CD8-positive, alpha-beta memory T cell (primary cell): Measurements from ENCODE around the gene AP1AR. TPM values are rescaled to one million over a fixed set of nuclear protein-coding genes. Genes with fewer than 3 reads are reported as not detected.
"Not testable (repeated sequence)": the region's sequence is repeated elsewhere in the genome, so short reads cannot be mapped to it uniquely, and the experiment has no call there.

Experiments used
- CTCF ChIA-PET: fragments of 350-600 bp; sonication (Branson Sonifier 250); formaldehyde crosslinking; loops from one replicate; lab custom pipeline; 2021; ENCODE audit warnings: antibody characterized with exemption; lab: Charles Lee
- POLR2A ChIA-PET: fragments of 350-600 bp; sonication (Branson Sonifier 250); formaldehyde crosslinking; loops from one replicate; lab custom pipeline; 2021; ENCODE audit warnings: antibody characterized with exemption; lab: Charles Lee
- DNase-seq, 5 donors: peaks; one replicate each; pipeline versions ENCODE4 v3.0.0 to v3.0.0-alpha.2; 2020 to 2022; ENCODE audit warnings: mixed read lengths in 1 of 5
- H3K27ac ChIP-seq: one replicate; pipeline ENCODE4 v1.7.0; 2013; ENCODE audit warnings: low read depth, mild to moderate bottlenecking, low read length, moderate library complexity
- H3K27me3 ChIP-seq: 2 replicates; pipeline ENCODE4 v1.7.0; 2013; ENCODE audit warnings: low read length, mild to moderate bottlenecking; ENCODE audit not compliant: insufficient read depth, poor library complexity, severe bottlenecking
- H3K36me3 ChIP-seq: 2 replicates; pipeline ENCODE4 v1.7.0; 2013; ENCODE audit warnings: mild to moderate bottlenecking, low read length, moderate library complexity; ENCODE audit not compliant: insufficient read depth
- H3K4me1 ChIP-seq: 2 replicates; pipeline ENCODE4 v1.7.0; 2013; ENCODE audit warnings: mild to moderate bottlenecking, low read length, moderate library complexity; ENCODE audit not compliant: insufficient read depth
- H3K4me3 ChIP-seq: 2 replicates; pipeline ENCODE4 v1.7.0; 2013; ENCODE audit warnings: mild to moderate bottlenecking, low read length
- H3K9me3 ChIP-seq: 2 replicates; pipeline ENCODE4 v1.7.0; 2013; ENCODE audit warnings: mild to moderate bottlenecking, low read length
- H3K27ac Mint-ChIP-seq, 8 donors: one replicate each; pipeline ENCODE4 v1.8.0; 2020 to 2021; ENCODE audit warnings: mixed read lengths in 8 of 8, mild to moderate bottlenecking in 6 of 8, inconsistent platforms in 3 of 8, moderate library complexity in 3 of 8
- H3K27me3 Mint-ChIP-seq, 2 donors: one replicate each; pipeline ENCODE4 v1.8.0; 2020 to 2021; ENCODE audit warnings: mixed read lengths in 2 of 2, mild to moderate bottlenecking in 1 of 2, moderate library complexity in 1 of 2
- H3K36me3 Mint-ChIP-seq, 3 donors: one replicate each; pipeline ENCODE4 v1.8.0; 2020 to 2021; ENCODE audit warnings: mixed read lengths in 3 of 3, inconsistent platforms in 1 of 3, mild to moderate bottlenecking in 1 of 3
- H3K4me1 Mint-ChIP-seq, 3 donors: one replicate each; pipeline ENCODE4 v1.8.0; 2020 to 2021; ENCODE audit warnings: mixed read lengths in 3 of 3, inconsistent platforms in 1 of 3, mild to moderate bottlenecking in 1 of 3
- H3K4me3 Mint-ChIP-seq, 7 donors: one replicate each; pipeline ENCODE4 v1.8.0; 2020 to 2021; ENCODE audit warnings: mixed read lengths in 7 of 7, mild to moderate bottlenecking in 6 of 7, moderate library complexity in 4 of 7, inconsistent platforms in 2 of 7
- H3K9me3 Mint-ChIP-seq, 5 donors: one replicate each; pipeline ENCODE4 v1.8.0; 2020 to 2022; ENCODE audit warnings: mixed read lengths in 5 of 5, mild to moderate bottlenecking in 3 of 5, moderate library complexity in 2 of 5, inconsistent platforms in 1 of 5
- polyA plus RNA-seq: library from polyadenylated mRNA; unstranded; fragments of 300-500 nt; fragmentation: Illumina TruSeq; gene quantifications from one replicate; pipeline ENCODE4 v1.2.3, GENCODE V29; 2021
- total RNA-seq, 2 experiments: library from RNA; stranded (reverse); gene quantifications; one replicate each; pipeline ENCODE4 v1.2.3, GENCODE V29; 2021

Gene AP1AR
- total and polyA plus RNA-seq, 3 experiments from 2014 or later, result 23.2 to 27.5 (median 27.1) TPM

- ChIA-PET CTCF (no interaction called here), POLR2A (no interaction called here)
- no peak overlapping the region for H3K4me3 ChIP-seq
- no peaks in the 10 kb centered on the region for H3K27me3 Mint-ChIP-seq
- no peaks in the 10 kb centered on the region for H3K36me3 ChIP-seq
- H3K4me1 Mint-ChIP-seq, result no peaks in the 10 kb centered on the region
- H3K4me1 ChIP-seq, result no peaks in the 10 kb centered on the region
- no peak for DNase-seq
- no peaks in the 10 kb centered on the region for H3K9me3 Mint-ChIP-seq
- no peaks in the 10 kb centered on the region for H3K27me3 ChIP-seq
- no peaks in the 10 kb centered on the region for H3K9me3 ChIP-seq
- no peak overlapping the region for H3K27ac ChIP-seq
- H3K4me3 Mint-ChIP-seq, result no peak overlapping the region
- H3K36me3 Mint-ChIP-seq, result peaks cover 0 to 4% (median 3%) of the 10 kb centered on the region in 3 donors
- peak overlapping the region in 1 of 8 donors; percentile 19 for H3K27ac Mint-ChIP-seq
Measured at GRCh38 chr4:112190684-112191083, 40.9 kb upstream of the AP1AR start.

GRCh38 chr4:112196461-112196860 is 35.1 kb upstream of the AP1AR start:
- CTCF ChIA-PET, result no interaction called here
- H3K27me3 ChIP-seq, result no peaks in the 10 kb centered on the region
- H3K4me1 ChIP-seq, result no peaks in the 10 kb centered on the region
- H3K9me3 ChIP-seq, result no peaks in the 10 kb centered on the region
- H3K27ac ChIP-seq, result no peak overlapping the region
- no peaks in the 10 kb centered on the region for H3K36me3 ChIP-seq
- Mint-ChIP-seq H3K27ac (no peak overlapping the region), H3K4me1 (no peaks in the 10 kb centered on the region), H3K4me3 (no peak overlapping the region), H3K27me3 (no peaks in the 10 kb centered on the region), H3K36me3 (peaks cover 0 to 3% (median 0%) of the 10 kb centered on the region in 3 donors), H3K9me3 (no peaks in the 10 kb centered on the region)
- no peak overlapping the region for H3K4me3 ChIP-seq
- no peak for DNase-seq
- POLR2A ChIA-PET, result no interaction called here

- Histone ChIP-seq H3K27me3 (no peaks in the 10 kb centered on the region), H3K4me3 (no peak overlapping the region), H3K27ac (no peak overlapping the region), H3K36me3 (no peaks in the 10 kb centered on the region), H3K9me3 (no peaks in the 10 kb centered on the region), H3K4me1 (no peaks in the 10 kb centered on the region)
- ChIA-PET CTCF (no interaction called here), POLR2A (no interaction called here)
- no peaks in the 10 kb centered on the region for H3K9me3 Mint-ChIP-seq
- H3K36me3 Mint-ChIP-seq, result peaks cover 0 to 3% (median 0%) of the 10 kb centered on the region in 3 donors
- no peak for DNase-seq
- no peaks in the 10 kb centered on the region for H3K27me3 Mint-ChIP-seq
- no peaks in the 10 kb centered on the region for H3K4me1 Mint-ChIP-seq
- no peak overlapping the region for H3K27ac Mint-ChIP-seq
- H3K4me3 Mint-ChIP-seq, result no peak overlapping the region
Measured at GRCh38 chr4:112199041-112199440, 32.5 kb upstream of the AP1AR start.

GRCh38 chr4:112201915-112202505 is 29.6 kb upstream of the AP1AR start:
- H3K27ac ChIP-seq, result no peak overlapping the region
- ChIA-PET POLR2A (no interaction called here), CTCF (interaction anchor here (1.4 kb wide), 1 partner anchor 13 kb away, joined by 3 read pairs; no protein-coding TSS in a partner anchor)
- Mint-ChIP-seq H3K36me3 (no peaks in the 10 kb centered on the region), H3K27me3 (peaks cover 0 to 3% of the 10 kb centered on the region in 2 donors), H3K4me3 (no peak overlapping the region), H3K27ac (no peak overlapping the region), H3K9me3 (no peaks in the 10 kb centered on the region), H3K4me1 (no peaks in the 10 kb centered on the region)
- H3K27me3 ChIP-seq, result no peaks in the 10 kb centered on the region
- no peaks in the 10 kb centered on the region for H3K36me3 ChIP-seq
- DNase-seq, result no peak
- no peaks in the 10 kb centered on the region for H3K9me3 ChIP-seq
- H3K4me1 ChIP-seq, result no peaks in the 10 kb centered on the region
- no peak overlapping the region for H3K4me3 ChIP-seq

GRCh38 chr4:112203593-112203992 is 28.0 kb upstream of the AP1AR start:
- H3K4me3 ChIP-seq, result no peak overlapping the region
- no peaks in the 10 kb centered on the region for H3K36me3 Mint-ChIP-seq
- no peak overlapping the region for H3K4me3 Mint-ChIP-seq
- no peaks in the 10 kb centered on the region for H3K9me3 Mint-ChIP-seq
- no peak for DNase-seq
- ChIA-PET POLR2A (no interaction called here), CTCF (no interaction called here)
- no peaks in the 10 kb centered on the region for H3K4me1 ChIP-seq
- H3K27ac ChIP-seq, result no peak overlapping the region
- H3K27ac Mint-ChIP-seq, result no peak overlapping the region
- no peaks in the 10 kb centered on the region for H3K27me3 ChIP-seq
- no peaks in the 10 kb centered on the region for H3K4me1 Mint-ChIP-seq
- peaks cover 0 to 3% of the 10 kb centered on the region in 2 donors for H3K27me3 Mint-ChIP-seq
- no peaks in the 10 kb centered on the region for H3K36me3 ChIP-seq
- H3K9me3 ChIP-seq, result no peaks in the 10 kb centered on the region

GRCh38 chr4:112206431-112206830 is 25.2 kb upstream of the AP1AR start:
- H3K4me3 Mint-ChIP-seq, result no peak overlapping the region
- H3K36me3 Mint-ChIP-seq, result no peaks in the 10 kb centered on the region
- no peaks in the 10 kb centered on the region for H3K36me3 ChIP-seq
- CTCF ChIA-PET, result no interaction called here
- H3K4me3 ChIP-seq, result no peak overlapping the region
- no peak for DNase-seq
- POLR2A ChIA-PET, result no interaction called here
- H3K9me3 ChIP-seq, result no peaks in the 10 kb centered on the region
- peaks cover 2 to 3% of the 10 kb centered on the region in 2 donors for H3K27me3 Mint-ChIP-seq
- no peaks in the 10 kb centered on the region for H3K4me1 Mint-ChIP-seq
- H3K27me3 ChIP-seq, result no peaks in the 10 kb centered on the region
- H3K27ac Mint-ChIP-seq, result no peak overlapping the region
- H3K27ac ChIP-seq, result no peak overlapping the region
- H3K4me1 ChIP-seq, result no peaks in the 10 kb centered on the region
- H3K9me3 Mint-ChIP-seq, result no peaks in the 10 kb centered on the region

- H3K4me1 ChIP-seq, H3K27ac ChIP-seq, H3K27me3 Mint-ChIP-seq, H3K9me3 Mint-ChIP-seq, H3K36me3 Mint-ChIP-seq, POLR2A ChIA-PET, H3K9me3 ChIP-seq, H3K36me3 ChIP-seq, CTCF ChIA-PET, H3K4me3 ChIP-seq, H3K27me3 ChIP-seq, H3K4me3 Mint-ChIP-seq, DNase-seq, H3K4me1 Mint-ChIP-seq, H3K27ac Mint-ChIP-seq: not testable (repeated sequence)
Measured at GRCh38 chr4:112208137-112209095, 23.2 kb upstream of the AP1AR start.

- CTCF ChIA-PET, result interaction anchor here (2.1 kb wide), 1 partner anchor 313 kb away, joined by 5 read pairs; no protein-coding TSS in a partner anchor
- Mint-ChIP-seq H3K4me3 (no peak overlapping the region), H3K4me1 (peaks cover 0 to 4% (median 0%) of the 10 kb centered on the region in 3 donors), H3K27ac (no peak overlapping the region), H3K36me3 (no peaks in the 10 kb centered on the region), H3K9me3 (no peaks in the 10 kb centered on the region), H3K27me3 (peaks cover 2 to 3% of the 10 kb centered on the region in 2 donors)
- no peak overlapping the region for H3K27ac ChIP-seq
- POLR2A ChIA-PET, result no interaction called here
- H3K4me3 ChIP-seq, result no peak overlapping the region
- H3K36me3 ChIP-seq, result no peaks in the 10 kb centered on the region
- H3K27me3 ChIP-seq, result no peaks in the 10 kb centered on the region
- H3K9me3 ChIP-seq, result no peaks in the 10 kb centered on the region
- no peaks in the 10 kb centered on the region for H3K4me1 ChIP-seq
- no peak for DNase-seq
Measured at GRCh38 chr4:112210777-112211176, 20.8 kb upstream of the AP1AR start.
